IMR-90 (cell line): ENCODE data around the gene THSD7B. TPM values are rescaled to one million over a fixed set of nuclear protein-coding genes. Genes with fewer than 3 reads are reported as not detected.

Experiments
- ATAC-seq: fragments of 200-7000 bp; cut with Tn5 transposase; 2 replicates; pipeline ENCODE4 v1.9.1; 2020; ENCODE audit warnings: low read depth, mild to moderate bottlenecking, moderate library complexity
- BruUV-seq: library from RNA; stranded (reverse); fragments of 400-500 nt; replicated peaks from 2 replicates; lab custom pipeline; 2021; lab: Mats Ljungman, UMichigan
- CTCF ChIA-PET: fragments of 300-600 bp; formaldehyde crosslinking; extraction: SDS; loops from one replicate; lab custom pipeline; 2021; ENCODE audit warnings: antibody characterized with exemption; lab: Yijun Ruan, JAX
- POLR2A ChIA-PET: fragments of 300-600 bp; sonication (Branson Sonifier 250); formaldehyde crosslinking; loops from one replicate; lab custom pipeline; 2022; ENCODE audit warnings: antibody characterized with exemption; ENCODE audit not compliant: unreplicated experiment; lab: Charles Lee
- DNase-seq: peaks from one replicate; pipeline ENCODE4 v3.0.0; 2013
- H2AFZ ChIP-seq: replicated peaks from 2 replicates; pipeline ENCODE3; 2013; ENCODE audit warnings: low read length, mild to moderate bottlenecking; ENCODE audit not compliant: poor library complexity
- H2AK5ac ChIP-seq: 2 replicates; pipeline ENCODE4 v1.6.1; 2013; ENCODE audit warnings: low read depth, low read length, inconsistent platforms
- H2AK9ac ChIP-seq: replicated peaks from 2 replicates; pipeline ENCODE3; 2013; ENCODE audit warnings: mild to moderate bottlenecking, low read depth, low read length, moderate library complexity; ENCODE audit not compliant: poor library complexity
- H2BK120ac ChIP-seq: 2 replicates; pipeline ENCODE4 v1.6.1; 2013; ENCODE audit warnings: low read depth, low read length, inconsistent platforms
- H2BK15ac ChIP-seq: 3 replicates; pipeline ENCODE4 v1.6.1; 2013; ENCODE audit warnings: low read depth, low read length, inconsistent platforms
- H2BK20ac ChIP-seq: 2 replicates; pipeline ENCODE4 v1.6.1; 2013; ENCODE audit warnings: low read depth, mild to moderate bottlenecking, inconsistent platforms, low read length, moderate library complexity
- H2BK5ac ChIP-seq: 2 replicates; pipeline ENCODE4 v1.6.1; 2013; ENCODE audit warnings: mild to moderate bottlenecking, low read depth, low read length, inconsistent platforms; ENCODE audit not compliant: poor library complexity, severe bottlenecking
- H3K14ac ChIP-seq: replicated peaks from 2 replicates; pipeline ENCODE4 v1.6.1; 2013; ENCODE audit warnings: low read depth, low read length, inconsistent platforms
- H3K18ac ChIP-seq: 2 replicates; pipeline ENCODE4 v1.6.1; 2013; ENCODE audit warnings: low read depth, low read length, control low read depth
- H3K23ac ChIP-seq: 2 replicates; pipeline ENCODE4 v1.6.1; 2013; ENCODE audit warnings: low read depth, low read length, inconsistent platforms
- H3K27ac ChIP-seq: 2 replicates; pipeline ENCODE4 v1.5.1; 2013; ENCODE audit warnings: mild to moderate bottlenecking, control low read depth, low read length; ENCODE audit not compliant: insufficient read depth
- H3K27me3 ChIP-seq: 2 replicates; pipeline ENCODE4 v1.6.1; 2013; ENCODE audit warnings: low read length; ENCODE audit not compliant: control insufficient read depth, insufficient read depth
- H3K36me3 ChIP-seq: 2 replicates; pipeline ENCODE4 v1.6.1; 2013; ENCODE audit warnings: low read length, mixed read lengths; ENCODE audit not compliant: control insufficient read depth, insufficient read depth
- H3K4ac ChIP-seq: 2 replicates; pipeline ENCODE4 v1.6.1; 2013; ENCODE audit warnings: low read depth, low read length, inconsistent platforms
- H3K4me1 ChIP-seq: 2 replicates; pipeline ENCODE4 v1.6.1; 2013; ENCODE audit warnings: low read length, mixed read lengths; ENCODE audit not compliant: control insufficient read depth, insufficient read depth
- H3K4me2 ChIP-seq: 2 replicates; pipeline ENCODE4 v1.6.1; 2013; ENCODE audit warnings: low read depth, mild to moderate bottlenecking, control low read depth, low read length, moderate library complexity
- H3K4me3 ChIP-seq: 2 replicates; pipeline ENCODE4 v1.5.1; 2013; ENCODE audit warnings: low read depth, mild to moderate bottlenecking, control low read depth, low read length, moderate library complexity; ENCODE audit not compliant: insufficient read depth
- H3K56ac ChIP-seq: 2 replicates; pipeline ENCODE4 v1.6.1; 2013; ENCODE audit warnings: low read length, inconsistent platforms; ENCODE audit not compliant: insufficient read depth; ENCODE audit errors: extremely low read depth
- H3K79me1 ChIP-seq, 2 experiments: 2 replicates each; pipeline ENCODE4 v1.6.1; 2013; ENCODE audit warnings: low read length in 2 of 2, inconsistent platforms in 1 of 2, low read depth in 1 of 2
- H3K9ac ChIP-seq: 2 replicates; pipeline ENCODE4 v1.6.1; 2013; ENCODE audit warnings: low read depth, low read length, control low read depth
- H3K9me1 ChIP-seq: 2 replicates; pipeline ENCODE4 v1.6.1; 2013; ENCODE audit warnings: low read length, inconsistent platforms; ENCODE audit not compliant: insufficient read depth
- H3K9me3 ChIP-seq: 2 replicates; pipeline ENCODE4 v1.6.1; 2013; ENCODE audit warnings: low read length; ENCODE audit not compliant: control insufficient read depth, insufficient read depth
- H4K20me1 ChIP-seq: 2 replicates; pipeline ENCODE4 v1.6.1; 2013; ENCODE audit warnings: low read length, inconsistent platforms; ENCODE audit not compliant: insufficient read depth
- H4K5ac ChIP-seq: 2 replicates; pipeline ENCODE4 v1.6.1; 2013; ENCODE audit warnings: mild to moderate bottlenecking, low read depth, low read length, control low read depth
- H4K8ac ChIP-seq, 2 experiments: 2 replicates each; pipeline ENCODE4 v1.6.1; 2013; ENCODE audit warnings: low read depth in 2 of 2, low read length in 2 of 2, control low read depth in 1 of 2, inconsistent platforms in 1 of 2
- H4K91ac ChIP-seq: 2 replicates; pipeline ENCODE4 v1.6.1; 2013; ENCODE audit warnings: low read depth, low read length, inconsistent platforms; ENCODE audit not compliant: insufficient read depth
- BHLHE40 ChIP-seq: fragments of 150-350 bp; IDR thresholded peaks from 2 replicates; pipeline ENCODE4 v1.6.1; 2016; ENCODE audit warnings: mild to moderate bottlenecking, low read depth, low read length
- CEBPB ChIP-seq: IDR thresholded peaks from 2 replicates; pipeline ENCODE4 v1.6.1; 2012; ENCODE audit warnings: low read depth, low read length, improper control_type of control experiment
- CHD1 ChIP-seq: IDR thresholded peaks from 2 replicates; pipeline ENCODE4 v1.6.1; 2012; ENCODE audit warnings: low read depth, low read length, improper control_type of control experiment
- MAFK ChIP-seq: IDR thresholded peaks from 2 replicates; pipeline ENCODE4 v1.6.1; 2012; ENCODE audit warnings: low read depth, low read length, improper control_type of control experiment
- MAZ ChIP-seq: IDR thresholded peaks from 2 replicates; pipeline ENCODE4 v1.6.1; 2012; ENCODE audit warnings: low read depth, mild to moderate bottlenecking, low read length, improper control_type of control experiment, moderate library complexity, borderline replicate concordance
- MXI1 ChIP-seq: IDR thresholded peaks from 2 replicates; pipeline ENCODE4 v1.6.1; 2012; ENCODE audit warnings: low read depth, mild to moderate bottlenecking, low read length, moderate library complexity, borderline replicate concordance
- NFE2L2 ChIP-seq: fragments of 150-350 bp; IDR thresholded peaks from 2 replicates; pipeline ENCODE4 v1.6.1; 2016; ENCODE audit warnings: low read depth, mild to moderate bottlenecking, low read length
- POLR2A ChIP-seq: IDR thresholded peaks from 2 replicates; pipeline ENCODE4 v1.6.1; 2012; ENCODE audit warnings: mild to moderate bottlenecking, low read depth, low read length
- RAD21 ChIP-seq: IDR thresholded peaks from 2 replicates; pipeline ENCODE4 v1.6.1; 2012; ENCODE audit warnings: low read length, improper control_type of control experiment
- SMC3 ChIP-seq: fragments of 150-350 bp; IDR thresholded peaks from 2 replicates; pipeline ENCODE4 v1.6.1; 2016; ENCODE audit warnings: low read depth, mild to moderate bottlenecking, antibody characterized with exemption, low read length, moderate library complexity
- WGBS, 2 experiments: methylation state at CpG; one replicate each; pipeline versions ENCODE4 v1.1.5 to v1.1.7; 2013; ENCODE audit warnings: missing lambda C conversion rate in 2 of 2; ENCODE audit not compliant: insufficient read length in 1 of 2; ENCODE audit errors: extremely low coverage in 2 of 2; 5-methylcytosine and 5-hydroxymethylcytosine counted together
- dilution Hi-C: fragments of 300-500 bp; cut with HindIII; formaldehyde crosslinking; loops from one replicate; pipeline ENCODE4 v1.14.3; 2018; ENCODE audit warnings: low sequenced_read_pairs; ENCODE audit not compliant: unreplicated experiment
- in situ Hi-C: fragments of 300-500 bp; cut with MboI; formaldehyde crosslinking; loops from 3 replicates; pipeline ENCODE4 v1.14.3; 2019; ENCODE audit warnings: low sequenced_read_pairs, inconsistent platforms, mixed read lengths
- intact Hi-C: fragments of 100-400 bp; cut with micrococcal nuclease; formaldehyde crosslinking; loops from 2 replicates; pipeline ENCODE4 v1.10.0; 2022
- polyA plus RNA-seq, 3 experiments: library from polyadenylated mRNA; depleted of rRNA; stranded (reverse); fragments of >200 nt; gene quantifications; 2 replicates each; pipeline ENCODE4 v1.2.3, GENCODE V29; 2012; ENCODE audit warnings: low replicate concordance in 1 of 3
- total RNA-seq: library from RNA; depleted of rRNA; stranded (reverse); fragments of >200 nt; gene quantifications from 2 replicates; pipeline ENCODE4 v1.2.3, GENCODE V29; 2012
- TF ChIP-seq, protein P1 (sequence below): conservative IDR thresholded peaks from 2 replicates; pipeline ENCODE4 v1.5.1; 2012; ENCODE audit warnings: mild to moderate bottlenecking, low read depth, low read length, improper control_type of control experiment

THSD7B gene
- total and polyA plus RNA-seq, 2 of the 4 experiments (the other 2 are of a cell fraction), result not detected

DNA sequence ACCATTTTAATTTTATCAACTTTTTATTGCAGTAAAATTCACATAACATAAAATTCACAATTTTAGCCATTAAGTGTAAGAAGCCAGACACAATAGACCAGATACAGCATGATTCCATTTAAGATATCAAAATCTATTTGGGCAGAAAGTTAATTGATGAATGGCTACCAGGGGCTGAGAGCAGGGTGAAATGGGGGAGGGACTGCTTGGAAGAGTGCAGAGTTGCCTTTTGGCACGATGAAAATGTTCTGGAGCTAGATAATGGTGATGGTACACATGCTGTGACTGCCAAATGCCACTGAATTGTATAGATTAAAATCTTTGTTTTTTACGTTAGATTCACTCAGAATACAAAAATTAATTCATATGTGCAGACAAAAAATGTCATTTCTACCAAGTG, 909.6 kb downstream of the THSD7B start:
- Histone ChIP-seq H2BK120ac (no peak overlapping the region), H3K27me3 (no peaks in the 10 kb centered on the region), H3K4me2 (no peak overlapping the region), H3K4me1 (no peaks in the 10 kb centered on the region), H4K5ac (no peak overlapping the region), H4K91ac (no peak overlapping the region), H3K9ac (no peak overlapping the region), H3K56ac (no peak overlapping the region), H3K18ac (no peak overlapping the region), H3K4ac (no peak overlapping the region), H3K23ac (no peak overlapping the region), H3K36me3 (no peaks in the 10 kb centered on the region), H3K14ac (no peak overlapping the region), H2BK5ac (no peak overlapping the region), H2BK15ac (no peak overlapping the region), H4K20me1 (no peaks in the 10 kb centered on the region), H2AK5ac (no peak overlapping the region), H3K27ac (no peak overlapping the region), H2BK20ac (no peak overlapping the region), H3K4me3 (no peak overlapping the region), H3K9me3 (peaks cover 6% of the 10 kb centered on the region; the same call in 1 of the 2 replicates), H2AK9ac (no peak overlapping the region), H2AFZ (no peak overlapping the region), H3K79me1 (no peaks in the 10 kb centered on the region), H3K9me1 (no peaks in the 10 kb centered on the region), H4K8ac (no peak overlapping the region)
- BruUV-seq, result no TSS peak
- ATAC-seq, result no peak
- ChIA-PET POLR2A (no interaction called here), CTCF (interaction anchor here (0.7 kb wide), 1 partner anchor 19 kb away, joined by 4 read pairs; no protein-coding TSS in a partner anchor)
- intact Hi-C loops (no loop called here), in situ Hi-C loops (no loop called here), dilution Hi-C loops (no loop called here)
- no CpG with 5 or more reads among the region's 2 CpGs for whole genome bisulfite sequencing, 2 experiments
- TF ChIP-seq CHD1, result no peak
- no peak for TF ChIP-seq NFE2L2
- TF ChIP-seq RAD21, result no peak
- no peak for TF ChIP-seq MAFK
- TF ChIP-seq CEBPB, result no peak
- no peak for TF ChIP-seq SMC3
- TF ChIP-seq POLR2A, result no peak
- TF ChIP-seq BHLHE40, result no peak
- no peak for TF ChIP-seq MAZ
- no peak for TF ChIP-seq MXI1
- TF ChIP-seq, protein P1, sequence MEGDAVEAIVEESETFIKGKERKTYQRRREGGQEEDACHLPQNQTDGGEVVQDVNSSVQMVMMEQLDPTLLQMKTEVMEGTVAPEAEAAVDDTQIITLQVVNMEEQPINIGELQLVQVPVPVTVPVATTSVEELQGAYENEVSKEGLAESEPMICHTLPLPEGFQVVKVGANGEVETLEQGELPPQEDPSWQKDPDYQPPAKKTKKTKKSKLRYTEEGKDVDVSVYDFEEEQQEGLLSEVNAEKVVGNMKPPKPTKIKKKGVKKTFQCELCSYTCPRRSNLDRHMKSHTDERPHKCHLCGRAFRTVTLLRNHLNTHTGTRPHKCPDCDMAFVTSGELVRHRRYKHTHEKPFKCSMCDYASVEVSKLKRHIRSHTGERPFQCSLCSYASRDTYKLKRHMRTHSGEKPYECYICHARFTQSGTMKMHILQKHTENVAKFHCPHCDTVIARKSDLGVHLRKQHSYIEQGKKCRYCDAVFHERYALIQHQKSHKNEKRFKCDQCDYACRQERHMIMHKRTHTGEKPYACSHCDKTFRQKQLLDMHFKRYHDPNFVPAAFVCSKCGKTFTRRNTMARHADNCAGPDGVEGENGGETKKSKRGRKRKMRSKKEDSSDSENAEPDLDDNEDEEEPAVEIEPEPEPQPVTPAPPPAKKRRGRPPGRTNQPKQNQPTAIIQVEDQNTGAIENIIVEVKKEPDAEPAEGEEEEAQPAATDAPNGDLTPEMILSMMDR, result no peak
- no peak for DNase-seq
